ENCODE measurements around the gene NR1H3.
A peak's percentile ranks its signal among the peaks of the same experiment; 100 is the strongest.

Gene NR1H3

GRCh38 chr11:47244448-47245350, 13.1 kb upstream of the NR1H3 start:
- DNase-seq: no peak

GRCh38 chr11:47245611-47246357, 12.0 kb upstream of the NR1H3 start:
- no peak for DNase-seq

DNA sequence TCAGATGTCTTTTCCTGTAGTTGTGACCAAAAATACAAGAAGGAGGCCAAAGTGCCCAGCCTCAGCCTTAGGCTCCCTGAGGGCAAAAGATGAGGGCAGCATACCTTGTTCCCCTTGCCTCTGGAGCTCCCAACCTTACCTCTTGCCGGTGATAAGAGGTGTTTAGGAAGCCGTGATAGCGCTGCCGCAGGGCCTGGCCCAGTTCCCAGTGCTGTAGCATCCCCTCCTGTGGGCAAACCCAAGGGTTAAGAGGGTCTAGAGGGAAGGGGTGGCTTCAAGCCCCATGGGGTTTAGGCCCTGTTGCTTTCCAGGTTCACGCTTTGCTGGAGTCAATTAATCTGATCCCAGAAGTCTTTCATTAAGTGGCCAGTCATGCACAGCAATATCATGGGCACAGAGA, 10.3 kb upstream of the NR1H3 start:
- no peak for DNase-seq

DNA sequence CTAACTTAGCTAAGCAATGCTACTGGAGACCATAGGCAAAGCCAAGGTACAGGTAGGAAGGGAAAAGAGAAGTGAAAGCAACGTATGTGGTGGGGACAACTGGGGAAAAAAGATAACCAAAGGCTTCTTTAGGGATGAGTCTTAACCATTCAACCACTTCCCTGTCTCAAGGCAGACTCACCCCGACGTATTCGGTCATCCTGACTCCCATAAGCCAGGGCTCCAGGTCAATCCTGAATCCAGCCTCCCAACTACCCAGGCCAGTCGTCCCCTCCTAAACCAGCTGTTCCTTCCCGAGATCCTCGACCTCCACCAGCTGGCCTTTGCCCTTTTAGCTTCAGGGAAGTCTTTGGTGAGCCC, 9.5 kb upstream of the NR1H3 start:
- DNase-seq: no peak

- DNase-seq: peak; percentile 88
Measured at GRCh38 chr11:47248664-47249377, 9.0 kb upstream of the NR1H3 start, which contains the start of gene ACP2. Gene ACP2, minus strand, starts transcription at chr11:47248814. Its CDS starts 25 bp downstream, at chr11:47248789.

DNA sequence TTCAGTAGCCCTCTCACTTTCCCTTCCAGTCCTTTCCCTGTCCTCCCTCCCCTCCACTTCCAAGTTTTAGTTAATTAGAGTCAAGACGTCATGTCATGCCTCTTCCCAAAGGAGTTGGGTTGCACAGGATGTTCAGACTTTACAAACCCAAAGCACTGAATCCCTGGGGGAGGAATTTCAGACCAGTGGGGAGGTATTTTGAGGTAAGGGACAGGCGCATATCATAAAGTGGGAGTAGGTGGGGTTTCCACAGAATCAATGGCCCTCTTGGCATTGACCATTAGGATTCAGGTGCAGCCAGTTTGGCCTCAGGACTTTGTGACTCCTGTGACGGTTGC, 8.4 kb upstream of the NR1H3 start:
- DNase-seq: no peak

GRCh38 chr11:47251751-47252150, 6.0 kb upstream of the NR1H3 start:
- no peak for DNase-seq

GRCh38 chr11:47253660-47254059, 4.1 kb upstream of the NR1H3 start:
- DNase-seq: no peak

DNA sequence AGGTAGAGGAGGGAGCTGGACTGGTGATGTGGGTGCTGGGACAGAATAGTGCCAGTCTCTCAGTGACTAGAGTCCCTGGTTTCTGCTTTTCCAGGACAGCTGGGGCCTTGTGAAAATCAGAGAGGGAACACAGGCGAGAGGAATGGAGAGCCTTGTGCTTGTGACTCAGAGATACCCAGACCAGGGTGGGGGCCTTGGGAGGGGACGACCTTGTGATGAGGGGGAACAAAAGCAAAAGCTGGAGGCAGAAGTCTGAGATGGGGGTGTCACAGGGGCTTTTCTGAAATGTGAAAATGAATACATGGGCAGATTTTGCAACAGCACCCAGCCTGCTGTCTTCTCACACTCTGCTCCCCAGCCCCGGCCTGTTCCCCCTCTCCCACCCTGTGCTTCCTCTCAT, 3.4 kb upstream of the NR1H3 start:
- DNase-seq: no peak

DNA sequence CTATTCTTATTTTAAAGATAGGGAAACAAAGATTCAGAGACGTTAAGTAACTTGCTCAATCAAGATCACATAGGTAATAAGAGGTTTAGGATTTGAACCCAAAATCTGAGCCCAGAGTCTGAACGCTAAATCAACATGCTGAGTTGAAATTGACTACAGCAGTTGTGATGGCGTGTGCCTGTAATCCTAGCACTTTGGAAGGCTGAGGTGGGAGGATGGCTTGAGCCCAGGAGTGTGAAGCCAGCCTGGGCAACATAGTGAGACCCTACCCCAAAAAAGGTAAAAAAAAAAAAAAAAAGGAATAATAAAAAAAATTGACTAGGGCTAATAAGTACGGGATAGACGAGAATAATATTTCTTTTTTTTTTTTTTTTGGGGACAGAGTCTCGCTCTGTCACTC, 1.4 kb upstream of the NR1H3 start:
- DNase-seq: no peak

GRCh38 chr11:47257177-47257516, 649 bp upstream of the NR1H3 start:
- no peak for DNase-seq

GRCh38 chr11:47258317-47258902, 614 bp downstream of the NR1H3 start:
- no peak for DNase-seq

DNA sequence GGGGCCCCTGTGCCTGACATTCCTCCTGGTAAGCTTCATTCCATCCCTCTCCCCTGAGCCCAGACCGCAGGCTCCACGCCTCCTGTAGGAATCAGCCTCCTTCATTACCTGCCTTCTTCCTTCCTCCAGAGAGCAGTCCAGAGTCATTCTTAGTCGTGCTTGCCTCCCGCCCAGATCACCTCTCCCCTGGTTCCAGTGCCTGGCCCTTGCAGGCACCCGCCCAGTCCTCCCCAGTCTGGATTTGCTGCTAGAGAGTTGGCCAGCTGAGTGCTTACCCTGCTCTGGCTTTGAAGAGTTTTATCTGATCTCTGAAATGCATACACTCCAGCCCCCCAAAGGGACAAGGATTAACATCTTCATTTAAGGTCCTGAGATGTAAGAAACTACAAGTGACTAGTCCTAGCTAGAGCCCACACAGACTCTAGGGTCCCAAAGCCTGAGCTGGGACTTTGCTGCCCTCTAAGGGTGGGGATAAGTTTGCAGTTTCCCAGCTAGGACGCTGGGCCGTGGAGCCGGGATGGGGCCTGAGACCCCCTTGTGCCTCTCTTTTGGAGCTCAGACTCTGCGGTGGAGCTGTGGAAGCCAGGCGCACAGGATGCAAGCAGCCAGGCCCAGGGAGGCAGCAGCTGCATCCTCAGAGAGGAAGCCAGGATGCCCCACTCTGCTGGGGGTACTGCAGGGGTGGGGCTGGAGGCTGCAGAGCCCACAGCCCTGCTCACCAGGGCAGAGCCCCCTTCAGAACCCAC, 1.6 kb downstream of the NR1H3 start:
- no peak for DNase-seq

DNA sequence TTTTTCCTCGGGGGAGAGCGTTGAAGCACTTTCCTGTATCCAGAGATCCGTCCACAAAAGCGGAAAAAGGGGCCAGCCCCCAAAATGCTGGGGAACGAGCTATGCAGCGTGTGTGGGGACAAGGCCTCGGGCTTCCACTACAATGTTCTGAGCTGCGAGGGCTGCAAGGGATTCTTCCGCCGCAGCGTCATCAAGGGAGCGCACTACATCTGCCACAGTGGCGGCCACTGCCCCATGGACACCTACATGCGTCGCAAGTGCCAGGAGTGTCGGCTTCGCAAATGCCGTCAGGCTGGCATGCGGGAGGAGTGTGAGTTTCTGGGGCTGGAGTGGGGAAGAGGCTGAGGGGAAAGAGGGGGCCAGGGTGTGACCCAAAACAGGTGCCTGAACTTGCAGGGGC, 2.6 kb downstream of the NR1H3 start:
- DNase-seq: no peak

GRCh38 chr11:47261291-47261800, 3.5 kb downstream of the NR1H3 start:
- no peak for DNase-seq

GRCh38 chr11:47264119-47264518, 6.3 kb downstream of the NR1H3 start:
- DNase-seq: no peak

GRCh38 chr11:47264521-47264920, 6.7 kb downstream of the NR1H3 start:
- DNase-seq: no peak

DNA sequence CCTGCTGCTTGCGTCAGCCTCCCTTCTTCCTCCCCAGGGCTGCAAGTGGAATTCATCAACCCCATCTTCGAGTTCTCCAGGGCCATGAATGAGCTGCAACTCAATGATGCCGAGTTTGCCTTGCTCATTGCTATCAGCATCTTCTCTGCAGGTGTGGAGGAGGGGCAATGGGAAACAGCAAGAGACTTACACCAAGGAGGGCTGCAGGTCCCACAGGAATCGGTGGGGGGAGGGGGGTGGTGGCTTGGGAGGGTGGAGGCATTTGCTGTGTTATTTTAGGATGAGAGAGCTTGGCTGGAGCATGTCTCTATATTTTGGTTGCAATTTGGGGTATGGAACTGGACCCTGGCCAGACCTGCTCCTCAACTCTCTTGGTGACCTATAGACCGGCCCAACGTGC, 10.1 kb downstream of the NR1H3 start:
- DNase-seq: no peak

- no peak for DNase-seq
Measured at GRCh38 chr11:47268448-47269001, 10.7 kb downstream of the NR1H3 start.

GRCh38 chr11:47269002-47269828, 11.4 kb downstream of the NR1H3 start:
- DNase-seq: peak; percentile 89

GRCh38 chr11:47269829-47270305, 12.1 kb downstream of the NR1H3 start, which contains the start of gene MADD:
Gene MADD, plus strand, starts transcription at chr11:47270133.
- DNase-seq: peak; percentile 89
